ENCODE results near the gene S100A4.

DNA sequence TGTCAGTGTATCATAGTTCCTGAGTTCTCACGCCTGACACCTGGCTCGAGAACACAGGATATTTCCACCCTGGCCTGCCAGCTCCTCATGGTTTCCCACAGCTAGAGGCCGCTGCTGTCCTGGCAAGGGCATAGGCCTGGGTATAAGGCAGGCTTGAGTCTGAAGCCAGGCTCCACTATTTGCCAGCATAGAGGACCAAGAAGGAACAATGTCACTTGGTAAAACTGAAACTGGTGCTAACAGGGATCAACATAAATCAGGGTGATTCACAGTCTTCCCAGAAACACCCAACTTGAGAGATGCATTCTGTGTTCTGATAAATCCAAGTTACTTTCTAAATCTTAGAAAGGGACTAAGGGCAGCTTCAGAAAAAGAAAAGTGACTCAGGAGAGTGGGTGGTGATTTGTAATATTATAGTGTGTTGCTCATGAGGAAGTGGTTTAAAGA lies 27.0 kb upstream of the S100A4 start:
- 0 out of 2 replicates have a peak, but pooled peaks have one; percentile 18 for TF ChIP-seq POLR2AphosphoS5 (IDR thresholded peaks at IDR 0.05; ENCODE audit: low read depth, low read length)
- no peak for TF ChIP-seq POLR2A (IDR thresholded peaks at IDR 0.05; ENCODE audit: borderline replicate concordance, extremely low read depth, insufficient read depth, insufficient read length)
- no peak for TF ChIP-seq RAD21 (IDR thresholded peaks at IDR 0.05; ENCODE audit: low read depth)
- TF ChIP-seq, protein P1, sequence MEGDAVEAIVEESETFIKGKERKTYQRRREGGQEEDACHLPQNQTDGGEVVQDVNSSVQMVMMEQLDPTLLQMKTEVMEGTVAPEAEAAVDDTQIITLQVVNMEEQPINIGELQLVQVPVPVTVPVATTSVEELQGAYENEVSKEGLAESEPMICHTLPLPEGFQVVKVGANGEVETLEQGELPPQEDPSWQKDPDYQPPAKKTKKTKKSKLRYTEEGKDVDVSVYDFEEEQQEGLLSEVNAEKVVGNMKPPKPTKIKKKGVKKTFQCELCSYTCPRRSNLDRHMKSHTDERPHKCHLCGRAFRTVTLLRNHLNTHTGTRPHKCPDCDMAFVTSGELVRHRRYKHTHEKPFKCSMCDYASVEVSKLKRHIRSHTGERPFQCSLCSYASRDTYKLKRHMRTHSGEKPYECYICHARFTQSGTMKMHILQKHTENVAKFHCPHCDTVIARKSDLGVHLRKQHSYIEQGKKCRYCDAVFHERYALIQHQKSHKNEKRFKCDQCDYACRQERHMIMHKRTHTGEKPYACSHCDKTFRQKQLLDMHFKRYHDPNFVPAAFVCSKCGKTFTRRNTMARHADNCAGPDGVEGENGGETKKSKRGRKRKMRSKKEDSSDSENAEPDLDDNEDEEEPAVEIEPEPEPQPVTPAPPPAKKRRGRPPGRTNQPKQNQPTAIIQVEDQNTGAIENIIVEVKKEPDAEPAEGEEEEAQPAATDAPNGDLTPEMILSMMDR (IDR thresholded peaks at IDR 0.05 in 2 of 3, conservative IDR thresholded peaks at IDR 0.05 in 1 of 3; ENCODE audit: borderline replicate concordance in 1 of 3, insufficient read depth in 1 of 3, low read depth in 2 of 3, low read length in 2 of 3) = peak in 2 of 3 experiments; percentile 91 to 97; a peak in 4 of 6 replicates
- TF ChIP-seq FOSL1 (IDR thresholded peaks at IDR 0.05; ENCODE audit: low read depth) = no peak
- TF ChIP-seq SP1 (IDR thresholded peaks at IDR 0.05; ENCODE audit: low read depth) = no peak
- TF ChIP-seq EZH2 (IDR thresholded peaks at IDR 0.05) = no peak
- TF ChIP-seq CEBPB (IDR thresholded peaks at IDR 0.05; ENCODE audit: low read depth) = no peak
- TF ChIP-seq CBX3 (IDR thresholded peaks at IDR 0.05; ENCODE audit: low read depth) = no peak
- no peak for TF ChIP-seq ZNF274 (IDR thresholded peaks at IDR 0.05; ENCODE audit: low read depth, low read length)
- TF ChIP-seq, protein P2, sequence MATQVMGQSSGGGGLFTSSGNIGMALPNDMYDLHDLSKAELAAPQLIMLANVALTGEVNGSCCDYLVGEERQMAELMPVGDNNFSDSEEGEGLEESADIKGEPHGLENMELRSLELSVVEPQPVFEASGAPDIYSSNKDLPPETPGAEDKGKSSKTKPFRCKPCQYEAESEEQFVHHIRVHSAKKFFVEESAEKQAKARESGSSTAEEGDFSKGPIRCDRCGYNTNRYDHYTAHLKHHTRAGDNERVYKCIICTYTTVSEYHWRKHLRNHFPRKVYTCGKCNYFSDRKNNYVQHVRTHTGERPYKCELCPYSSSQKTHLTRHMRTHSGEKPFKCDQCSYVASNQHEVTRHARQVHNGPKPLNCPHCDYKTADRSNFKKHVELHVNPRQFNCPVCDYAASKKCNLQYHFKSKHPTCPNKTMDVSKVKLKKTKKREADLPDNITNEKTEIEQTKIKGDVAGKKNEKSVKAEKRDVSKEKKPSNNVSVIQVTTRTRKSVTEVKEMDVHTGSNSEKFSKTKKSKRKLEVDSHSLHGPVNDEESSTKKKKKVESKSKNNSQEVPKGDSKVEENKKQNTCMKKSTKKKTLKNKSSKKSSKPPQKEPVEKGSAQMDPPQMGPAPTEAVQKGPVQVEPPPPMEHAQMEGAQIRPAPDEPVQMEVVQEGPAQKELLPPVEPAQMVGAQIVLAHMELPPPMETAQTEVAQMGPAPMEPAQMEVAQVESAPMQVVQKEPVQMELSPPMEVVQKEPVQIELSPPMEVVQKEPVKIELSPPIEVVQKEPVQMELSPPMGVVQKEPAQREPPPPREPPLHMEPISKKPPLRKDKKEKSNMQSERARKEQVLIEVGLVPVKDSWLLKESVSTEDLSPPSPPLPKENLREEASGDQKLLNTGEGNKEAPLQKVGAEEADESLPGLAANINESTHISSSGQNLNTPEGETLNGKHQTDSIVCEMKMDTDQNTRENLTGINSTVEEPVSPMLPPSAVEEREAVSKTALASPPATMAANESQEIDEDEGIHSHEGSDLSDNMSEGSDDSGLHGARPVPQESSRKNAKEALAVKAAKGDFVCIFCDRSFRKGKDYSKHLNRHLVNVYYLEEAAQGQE (IDR thresholded peaks at IDR 0.05; ENCODE audit: low read depth) = no peak
- peak; percentile 58 for TF ChIP-seq YY1 (IDR thresholded peaks at IDR 0.05; ENCODE audit: extremely low read depth, insufficient replicate concordance, low read depth, low read length)
- no peak for TF ChIP-seq SRF (IDR thresholded peaks at IDR 0.05; ENCODE audit: low read depth)
